GM06990 (cell line): ENCODE results near the gene FNBP1.
A peak's percentile ranks its signal among the peaks of the same experiment; 100 is the strongest.
"Not testable (repeated sequence)": the region's sequence is repeated elsewhere in the genome, so short reads cannot be mapped to it uniquely, and the experiment has no call there.

Source experiments
- DNase-seq: peaks from one replicate; pipeline ENCODE4 v3.0.0-alpha.2; 2011; ENCODE audit not compliant: insufficient read length; ENCODE audit errors: extremely low read depth
- H3K27me3 ChIP-seq: replicated peaks from 2 replicates; pipeline ENCODE4 v1.6.0; 2011; ENCODE audit warnings: low read length; ENCODE audit not compliant: control insufficient read depth, insufficient read depth
- H3K36me3 ChIP-seq: 2 replicates; pipeline ENCODE4 v1.5.1; 2011; ENCODE audit warnings: low read length; ENCODE audit not compliant: control insufficient read depth, insufficient read depth
- H3K4me3 ChIP-seq: replicated peaks from 2 replicates; pipeline ENCODE4 v1.5.1; 2011; ENCODE audit warnings: low read depth, mild to moderate bottlenecking, control low read depth, low read length
- TF ChIP-seq, protein P1 (sequence below): IDR thresholded peaks from 2 replicates; pipeline ENCODE4 v1.5.1; 2011; ENCODE audit warnings: low read length, control low read depth, mild to moderate bottlenecking, inconsistent platforms; ENCODE audit not compliant: insufficient read depth, poor library complexity, severe bottlenecking

Gene FNBP1

DNA sequence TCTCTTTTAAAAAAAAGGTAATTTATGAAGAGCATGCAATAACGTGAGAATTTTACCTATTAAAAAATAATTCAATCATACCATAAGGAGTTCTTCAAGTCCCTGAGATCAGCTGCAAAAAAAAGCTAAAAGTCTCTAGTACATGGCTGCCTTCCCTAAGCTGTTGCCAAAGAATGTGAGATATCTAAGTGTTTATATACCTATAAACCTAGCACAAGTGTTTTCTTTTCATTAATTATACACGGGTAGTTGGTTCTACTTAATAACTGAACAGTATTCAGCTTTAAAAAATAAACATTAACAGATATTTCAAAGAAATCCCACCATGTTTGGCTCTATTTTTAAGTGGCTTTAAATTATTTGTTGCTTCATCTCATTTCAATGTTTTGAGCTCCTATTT lies 25.9 kb downstream of the FNBP1 start:
- no peak for DNase-seq
- TF ChIP-seq, protein P1, sequence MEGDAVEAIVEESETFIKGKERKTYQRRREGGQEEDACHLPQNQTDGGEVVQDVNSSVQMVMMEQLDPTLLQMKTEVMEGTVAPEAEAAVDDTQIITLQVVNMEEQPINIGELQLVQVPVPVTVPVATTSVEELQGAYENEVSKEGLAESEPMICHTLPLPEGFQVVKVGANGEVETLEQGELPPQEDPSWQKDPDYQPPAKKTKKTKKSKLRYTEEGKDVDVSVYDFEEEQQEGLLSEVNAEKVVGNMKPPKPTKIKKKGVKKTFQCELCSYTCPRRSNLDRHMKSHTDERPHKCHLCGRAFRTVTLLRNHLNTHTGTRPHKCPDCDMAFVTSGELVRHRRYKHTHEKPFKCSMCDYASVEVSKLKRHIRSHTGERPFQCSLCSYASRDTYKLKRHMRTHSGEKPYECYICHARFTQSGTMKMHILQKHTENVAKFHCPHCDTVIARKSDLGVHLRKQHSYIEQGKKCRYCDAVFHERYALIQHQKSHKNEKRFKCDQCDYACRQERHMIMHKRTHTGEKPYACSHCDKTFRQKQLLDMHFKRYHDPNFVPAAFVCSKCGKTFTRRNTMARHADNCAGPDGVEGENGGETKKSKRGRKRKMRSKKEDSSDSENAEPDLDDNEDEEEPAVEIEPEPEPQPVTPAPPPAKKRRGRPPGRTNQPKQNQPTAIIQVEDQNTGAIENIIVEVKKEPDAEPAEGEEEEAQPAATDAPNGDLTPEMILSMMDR: no peak
- Histone ChIP-seq H3K27me3 (no peaks in the 10 kb centered on the region), H3K36me3 (no peaks in the 10 kb centered on the region; the same call in 1 of the 2 replicates), H3K4me3 (peak overlapping the region; percentile 10)

- TF ChIP-seq, protein P1: no peak
- Histone ChIP-seq H3K27me3 (no peaks in the 10 kb centered on the region), H3K36me3 (no peaks in the 10 kb centered on the region; the same call in 1 of the 2 replicates), H3K4me3 (no peak overlapping the region)
- no peak for DNase-seq
Observed at GRCh38 chr9:130015353-130016019, 27.5 kb downstream of the FNBP1 start.

- DNase-seq: no peak
- TF ChIP-seq, protein P1: no peak
- H3K36me3 ChIP-seq: no peaks in the 10 kb centered on the region; the same call in 1 of the 2 replicates
- no peak overlapping the region for H3K4me3 ChIP-seq
- H3K27me3 ChIP-seq: no peaks in the 10 kb centered on the region
Observed at GRCh38 chr9:130013326-130013725, 29.7 kb downstream of the FNBP1 start.

GRCh38 chr9:130010151-130010988 lies 32.6 kb downstream of the FNBP1 start:
- Histone ChIP-seq H3K36me3 (no peaks in the 10 kb centered on the region), H3K4me3 (peak overlapping the region; percentile 6; the same call in 1 of the 2 replicates), H3K27me3 (no peaks in the 10 kb centered on the region)
- peak; percentile 80 for DNase-seq
- TF ChIP-seq, protein P1: no peak

DNA sequence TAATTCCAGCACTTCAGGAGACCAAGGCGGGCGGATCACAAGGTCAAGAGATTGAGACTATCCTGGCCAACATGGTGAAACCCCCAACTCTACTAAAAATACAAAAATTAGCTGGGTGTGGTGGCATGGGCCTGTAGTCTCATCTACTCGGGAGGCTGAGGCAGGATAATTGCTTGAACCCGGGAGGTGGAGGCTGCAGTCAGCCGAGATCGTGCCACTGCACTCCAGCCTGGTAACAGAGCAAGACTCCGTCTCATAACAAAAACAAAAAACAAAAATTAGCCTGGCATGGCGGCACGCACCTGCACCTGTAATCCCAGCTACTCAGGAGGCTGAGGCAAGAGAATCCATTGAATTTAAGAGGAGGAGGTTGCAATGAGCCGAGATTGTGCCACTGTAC lies 33.4 kb downstream of the FNBP1 start:
- not testable (repeated sequence) for H3K27me3 ChIP-seq, H3K36me3 ChIP-seq, DNase-seq, H3K4me3 ChIP-seq

GRCh38 chr9:130008538-130008937 lies 34.5 kb downstream of the FNBP1 start:
- Histone ChIP-seq H3K4me3 (peak overlapping the region; percentile 14; the same call in 1 of the 2 replicates), H3K36me3 (no peaks in the 10 kb centered on the region; the same call in 1 of the 2 replicates), H3K27me3 (no peaks in the 10 kb centered on the region)
- TF ChIP-seq, protein P1: no peak
- no peak for DNase-seq

DNA sequence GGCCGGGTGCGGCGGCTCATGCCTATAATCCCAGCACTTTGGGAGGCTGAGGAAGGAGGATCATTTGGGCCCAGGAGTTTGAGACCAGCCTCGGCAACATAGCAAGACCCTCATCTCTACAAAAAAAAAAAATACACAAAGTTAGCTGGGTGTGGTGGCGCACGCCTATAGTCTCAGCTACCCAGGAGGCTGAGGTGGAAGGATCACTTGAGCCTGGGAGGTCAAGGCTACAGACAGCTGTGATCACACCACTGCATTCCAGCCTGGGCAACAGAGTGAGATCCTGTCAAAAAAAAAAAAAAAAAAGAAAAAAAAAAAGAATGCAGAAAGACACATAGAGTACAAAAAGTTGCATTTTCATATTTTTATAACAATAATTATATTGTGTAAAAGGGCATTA lies 36.0 kb downstream of the FNBP1 start:
- DNase-seq, H3K36me3 ChIP-seq, H3K27me3 ChIP-seq: not testable (repeated sequence)
- peak overlapping the region; percentile 20; the same call in 1 of the 2 replicates for H3K4me3 ChIP-seq
